Fibroblast of mammary gland (primary cell): ENCODE data around the gene ANKRD60.

ENCODE experiments used
- DNase-seq: peaks from one replicate; pipeline ENCODE4 v3.0.0-alpha.2; 2010; ENCODE audit warnings: low read depth
- H3K4me3 ChIP-seq: 2 replicates; pipeline ENCODE4 v1.5.1; 2011; ENCODE audit warnings: low read depth, mild to moderate bottlenecking, low read length, moderate library complexity; ENCODE audit not compliant: control insufficient read depth
- CTCF ChIP-seq: conservative IDR thresholded peaks from 2 replicates; pipeline ENCODE4 v1.5.1; 2011; ENCODE audit warnings: low read depth, low read length, inconsistent platforms; ENCODE audit not compliant: control insufficient read depth, insufficient read depth

The ANKRD60 gene

GRCh38 chr20:58209652-58210397 is 18.6 kb downstream of the ANKRD60 start:
- DNase-seq = peak; percentile 66
- TF ChIP-seq CTCF = peak; percentile 91
- H3K4me3 ChIP-seq = no peak overlapping the region

GRCh38 chr20:58208944-58209343 is 19.5 kb downstream of the ANKRD60 start:
- no peak for DNase-seq
- H3K4me3 ChIP-seq = no peak overlapping the region
- no peak for TF ChIP-seq CTCF

- no peak for TF ChIP-seq CTCF
- DNase-seq = no peak
- H3K4me3 ChIP-seq = no peak overlapping the region
These were observed 22.6 kb downstream of the ANKRD60 start for GRCh38 chr20:58205850-58206249.

- H3K4me3 ChIP-seq = no peak overlapping the region
- TF ChIP-seq CTCF = no peak
- DNase-seq = no peak
These were observed 26.4 kb downstream of the ANKRD60 start for GRCh38 chr20:58202044-58202443.

GRCh38 chr20:58201616-58202015 is 26.8 kb downstream of the ANKRD60 start:
- TF ChIP-seq CTCF = no peak
- no peak overlapping the region for H3K4me3 ChIP-seq
- no peak for DNase-seq

- no peak overlapping the region for H3K4me3 ChIP-seq
These were observed 29.0 kb downstream of the ANKRD60 start for GRCh38 chr20:58199469-58199868.

More at GRCh38 chr20:58199469-58199868, 29.0 kb downstream of the ANKRD60 start:
- TF ChIP-seq CTCF = no peak
- no peak for DNase-seq
